NT2/D1 (cell line): ENCODE data around the gene AK9.

Source experiments
- SUZ12 ChIP-seq: IDR thresholded peaks from 2 replicates; pipeline ENCODE4 v1.6.1; 2011; ENCODE audit not compliant: insufficient read length, insufficient read depth; ENCODE audit errors: extremely low read depth
- YY1 ChIP-seq: IDR thresholded peaks from 2 replicates; pipeline ENCODE4 v1.6.1; 2011; ENCODE audit not compliant: insufficient read length, insufficient read depth
- ZNF274 ChIP-seq: IDR thresholded peaks from 2 replicates; pipeline ENCODE4 v1.6.1; 2011; ENCODE audit warnings: mild to moderate bottlenecking, low read depth, low read length

- TF ChIP-seq YY1 (no peak), SUZ12 (no peak), ZNF274 (no peak)
Observed at GRCh38 chr6:109714611-109715010, 23.6 kb upstream of the AK9 start.
